GM18505 (cell line): Measurements from ENCODE around the gene DOCK11.
"Not testable (repeated sequence)": the region's sequence is repeated elsewhere in the genome, so short reads cannot be mapped to it uniquely, and the experiment has no call there.

Experiments used
- ATAC-seq: cut with Tn5 transposase; IDR thresholded peaks from one replicate; pipeline ENCODE4 v1.9.1; 2021; ENCODE audit not compliant: unreplicated experiment
- POLR2A ChIP-seq: IDR thresholded peaks from 4 replicates; pipeline ENCODE4 v1.6.1; 2011; ENCODE audit warnings: borderline replicate concordance; ENCODE audit not compliant: insufficient read depth, insufficient read length; ENCODE audit errors: extremely low read depth

DOCK11 gene

DNA sequence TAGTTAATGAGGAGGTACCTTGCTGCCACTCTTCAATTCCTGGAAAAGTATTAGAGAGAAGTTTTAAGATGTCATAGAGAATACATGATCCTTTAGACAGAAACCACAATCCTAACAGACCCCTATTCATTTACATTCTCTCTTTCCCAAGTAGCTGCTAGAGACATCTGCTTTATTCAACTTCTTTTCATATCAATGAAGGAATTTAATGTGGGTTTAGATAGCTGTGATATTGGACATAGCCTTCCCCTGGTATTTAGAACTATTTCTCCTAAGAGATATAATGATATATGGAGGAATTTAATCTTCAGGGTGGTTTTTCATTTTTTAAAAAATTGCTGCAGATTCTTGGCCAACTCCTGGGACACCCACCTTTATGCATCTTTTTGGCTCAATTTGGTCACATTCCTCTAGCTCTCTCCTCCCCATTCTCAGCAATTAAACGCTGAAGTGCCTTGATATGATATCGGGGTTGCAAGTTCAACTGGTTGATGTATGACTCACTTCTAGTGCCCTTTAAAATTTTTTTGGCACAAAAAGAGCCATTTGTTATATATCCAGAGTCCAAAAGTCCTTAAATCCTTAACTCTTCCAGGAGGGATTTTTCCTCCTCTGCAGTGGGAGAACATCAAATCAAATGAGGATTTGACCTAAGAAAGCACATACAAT lies 57.6 kb downstream of the DOCK11 start:
- ATAC-seq = no peak
- TF ChIP-seq POLR2A = no peak

DNA sequence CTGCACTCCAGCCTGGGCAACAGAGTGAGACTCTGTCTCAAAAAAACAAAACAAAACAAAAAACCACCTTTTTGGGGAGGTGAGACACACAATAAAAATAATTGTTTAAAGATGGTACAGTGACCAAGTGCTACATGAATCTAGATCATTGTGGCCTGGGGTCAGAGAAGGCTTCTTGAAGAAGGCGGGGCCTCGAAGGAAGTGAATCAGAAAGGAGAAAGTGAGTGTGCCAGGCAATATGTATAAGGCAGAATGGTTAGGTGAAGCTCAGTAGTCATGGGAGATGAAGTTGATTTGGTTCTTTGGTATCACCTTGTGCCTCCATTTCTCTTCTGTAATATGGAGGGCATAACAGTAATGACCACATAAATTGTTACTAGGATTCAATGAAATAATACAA lies 58.9 kb downstream of the DOCK11 start:
- no peak for ATAC-seq

DNA sequence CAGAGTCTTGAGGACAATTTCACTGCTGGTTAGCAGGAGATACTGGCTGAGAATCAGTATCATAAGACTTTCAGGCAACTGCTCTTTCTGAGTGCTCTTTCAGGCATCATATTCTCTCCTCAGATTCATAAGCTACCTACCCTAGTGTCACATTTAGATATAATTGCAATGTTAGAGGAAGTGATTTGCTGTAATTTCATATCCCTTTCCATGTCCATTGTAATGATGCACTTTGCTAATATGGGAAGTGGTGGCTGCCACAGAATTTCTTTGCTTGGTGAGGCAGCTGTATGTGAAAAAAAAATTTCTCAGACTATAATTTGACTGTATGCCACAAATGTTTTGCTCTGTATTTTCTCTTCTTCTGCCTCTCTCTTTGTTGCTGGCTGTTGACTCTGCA lies 63.3 kb downstream of the DOCK11 start:
- TF ChIP-seq POLR2A = no peak
- ATAC-seq = no peak

More for the DNA sequence above, 58.9 kb downstream of the DOCK11 start:
- TF ChIP-seq POLR2A = no peak

DNA sequence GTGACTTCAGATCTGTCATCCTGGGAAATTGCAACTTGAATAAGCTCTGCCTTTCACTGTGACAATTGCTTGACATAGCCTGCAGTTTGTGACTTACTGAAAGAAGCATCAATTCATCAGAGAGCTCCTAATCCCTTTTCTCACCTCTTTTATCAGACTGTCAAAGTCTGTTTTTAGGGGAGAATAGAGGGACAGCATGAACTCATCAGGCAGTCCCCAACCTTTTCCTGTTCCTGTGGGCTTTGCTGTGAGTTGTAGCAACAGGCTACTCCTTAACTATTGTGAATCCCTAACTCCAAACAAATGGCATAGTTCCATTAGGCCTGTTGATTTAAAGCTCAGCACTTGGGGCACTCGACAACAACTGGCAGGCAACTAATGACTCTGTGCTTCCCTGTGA lies 64.9 kb downstream of the DOCK11 start:
- TF ChIP-seq POLR2A = no peak
- ATAC-seq = no peak

DNA sequence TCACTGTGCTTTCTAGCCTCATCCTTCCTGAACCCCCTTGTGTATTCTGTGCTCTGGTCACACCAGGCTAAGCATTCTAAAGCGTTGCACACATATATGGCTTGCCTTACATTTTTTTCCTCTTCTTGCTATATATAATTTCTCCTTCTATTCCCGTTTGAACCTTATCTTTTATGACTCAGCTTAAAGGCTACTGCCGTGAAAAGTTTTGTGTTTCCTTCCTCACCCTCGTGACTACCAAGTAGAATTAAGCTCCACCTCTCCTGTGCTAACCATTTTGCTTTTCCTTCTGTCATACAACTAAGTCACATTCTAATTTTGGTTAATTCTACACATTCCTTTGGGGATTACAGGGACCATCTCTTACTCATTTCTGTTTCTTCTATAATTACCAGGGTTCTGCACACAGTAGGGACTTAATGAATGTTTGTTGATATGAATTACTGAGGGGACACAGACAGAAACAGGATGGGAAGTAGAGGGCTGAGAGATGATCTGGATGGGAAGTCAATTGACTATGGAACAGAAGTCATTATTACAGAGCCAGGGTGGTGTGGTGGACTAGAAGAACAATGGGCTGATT lies 67.1 kb downstream of the DOCK11 start:
- no peak for ATAC-seq
- TF ChIP-seq POLR2A = no peak

DNA sequence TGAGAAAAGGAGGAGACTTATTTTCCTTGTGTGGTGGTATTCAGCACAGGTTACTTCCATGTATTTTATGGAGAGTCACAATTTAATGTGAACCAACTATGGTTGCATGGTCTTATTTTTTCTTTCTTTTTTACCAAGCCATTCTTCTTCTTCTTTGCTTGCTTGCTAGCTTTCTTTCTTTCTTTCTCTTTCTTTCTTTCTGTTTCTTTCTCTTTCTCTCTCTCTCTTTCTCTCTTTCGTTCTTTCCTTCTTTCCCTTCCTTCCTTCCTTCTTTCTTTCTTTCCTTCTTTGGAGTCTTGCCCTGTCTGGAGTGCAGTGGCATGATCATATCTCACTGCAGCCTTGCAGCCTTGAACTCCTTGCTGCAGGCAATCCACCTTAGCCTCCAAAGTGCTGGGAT lies 68.9 kb downstream of the DOCK11 start:
- no peak for TF ChIP-seq POLR2A
- ATAC-seq = no peak

DNA sequence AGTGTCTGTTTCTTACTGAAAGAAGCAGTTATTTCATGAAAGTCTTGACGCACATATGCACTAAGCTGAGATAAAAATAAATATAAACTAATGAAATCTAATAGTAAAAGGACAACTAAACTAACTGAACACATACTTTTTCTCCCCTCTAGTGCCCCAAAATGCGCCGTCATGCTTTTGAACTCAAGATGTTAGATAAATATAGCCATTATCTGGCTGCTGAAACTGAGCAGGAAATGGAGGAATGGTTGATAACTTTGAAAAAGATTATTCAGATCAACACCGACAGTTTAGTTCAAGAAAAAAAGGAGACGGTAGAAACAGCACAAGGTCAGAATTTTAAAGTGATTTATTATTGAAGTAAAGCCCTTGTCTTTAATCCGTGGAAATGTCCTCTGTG lies 70.2 kb downstream of the DOCK11 start:
- no peak for ATAC-seq
- TF ChIP-seq POLR2A = no peak

DNA sequence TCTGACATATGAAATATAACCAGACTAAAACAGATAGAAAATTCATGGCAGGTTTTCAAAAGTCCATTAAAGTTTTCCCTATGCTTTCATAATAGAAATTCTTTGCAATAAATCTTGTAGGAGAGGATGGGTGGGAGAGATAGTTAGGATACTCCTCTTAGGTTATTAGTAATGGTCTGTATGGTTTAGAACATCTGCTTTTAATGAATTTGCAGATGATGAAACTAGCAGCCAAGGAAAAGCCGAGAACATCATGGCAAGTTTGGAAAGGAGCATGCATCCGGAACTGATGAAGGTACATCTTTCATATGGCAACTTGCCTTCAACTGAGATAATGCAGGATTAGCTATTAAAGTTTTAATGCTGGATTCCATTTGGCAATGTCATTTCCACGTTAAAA lies 70.7 kb downstream of the DOCK11 start:
- no peak for TF ChIP-seq POLR2A
- ATAC-seq = no peak

DNA sequence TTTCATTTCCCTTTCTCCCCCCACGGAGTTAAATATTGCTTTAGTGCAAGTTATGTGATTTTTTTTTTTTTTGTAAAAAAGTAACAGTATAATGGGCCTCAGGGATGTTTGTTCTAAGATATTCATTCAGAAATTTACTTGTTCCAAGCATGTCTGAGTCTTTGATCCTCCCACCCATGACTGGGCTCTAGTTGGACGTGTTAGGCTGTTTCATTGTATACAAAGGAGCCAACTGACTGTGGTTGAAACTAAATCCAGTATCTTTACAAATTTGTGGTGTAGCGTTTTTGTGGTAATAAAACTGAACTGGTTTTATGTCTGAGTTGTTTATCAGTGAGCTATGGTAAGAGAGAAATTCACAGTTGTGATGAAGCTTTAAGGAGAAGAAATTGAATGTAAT lies 74.1 kb downstream of the DOCK11 start:
- ATAC-seq = no peak
- no peak for TF ChIP-seq POLR2A

DNA sequence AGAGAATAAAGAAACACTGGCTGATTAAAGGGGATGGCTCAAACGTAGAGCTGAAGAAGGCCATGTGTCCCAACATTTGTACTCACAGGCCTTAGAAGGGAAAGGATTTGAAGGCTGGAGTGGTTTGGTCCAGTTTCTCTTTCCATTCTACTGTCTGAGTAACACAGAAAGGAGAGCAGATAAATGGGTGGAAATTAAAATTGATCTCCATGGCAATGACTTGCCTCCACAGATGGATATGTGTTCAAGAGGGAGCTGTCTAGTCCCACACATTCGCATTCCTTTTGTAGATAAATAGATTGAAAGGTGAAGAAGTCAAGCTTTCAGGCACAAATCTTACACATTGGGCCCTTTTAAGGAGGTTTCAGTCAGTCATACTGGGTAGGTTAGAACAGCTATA lies 74.6 kb downstream of the DOCK11 start:
- no peak for TF ChIP-seq POLR2A
- ATAC-seq = no peak

DNA sequence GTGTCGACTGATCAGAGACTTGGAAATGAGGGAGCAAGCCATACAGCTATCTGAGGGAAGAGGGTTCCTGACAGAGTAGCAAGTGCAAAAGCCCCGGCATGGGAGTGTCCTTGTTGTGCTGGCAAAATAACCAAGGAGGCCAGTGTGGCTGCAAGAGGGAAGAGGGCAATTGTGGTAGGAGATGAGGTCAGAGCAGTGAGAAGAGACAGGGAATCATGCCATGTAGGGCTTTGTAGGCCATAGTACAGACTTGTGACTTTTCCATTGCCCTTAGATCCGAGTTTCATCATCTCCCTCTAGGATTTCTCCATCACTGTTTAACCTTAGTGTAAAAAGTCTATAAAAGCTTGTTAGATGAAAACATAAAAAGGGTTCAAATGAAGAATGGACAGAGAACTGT lies 76.2 kb downstream of the DOCK11 start:
- TF ChIP-seq POLR2A = no peak
- ATAC-seq = no peak

DNA sequence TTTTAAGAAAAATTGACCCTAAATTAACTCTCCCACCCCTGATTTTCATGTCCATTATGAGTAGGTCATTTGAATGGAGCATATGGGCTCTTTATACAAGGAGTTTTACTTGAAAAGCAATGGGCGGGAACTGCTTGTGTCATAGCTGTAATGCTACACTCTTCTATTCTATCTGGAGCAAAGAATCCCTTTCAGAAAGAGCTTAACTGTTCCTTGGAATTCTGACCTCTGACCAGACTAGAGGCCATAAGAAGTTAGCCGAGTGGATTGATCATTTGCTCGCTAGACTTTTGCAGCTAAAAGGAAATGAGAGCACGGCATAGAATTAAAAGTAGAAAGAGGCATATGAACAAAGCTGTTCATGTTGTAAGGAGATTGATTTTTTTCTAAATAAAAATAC lies 79.1 kb downstream of the DOCK11 start:
- TF ChIP-seq POLR2A = no peak
- ATAC-seq = no peak

DNA sequence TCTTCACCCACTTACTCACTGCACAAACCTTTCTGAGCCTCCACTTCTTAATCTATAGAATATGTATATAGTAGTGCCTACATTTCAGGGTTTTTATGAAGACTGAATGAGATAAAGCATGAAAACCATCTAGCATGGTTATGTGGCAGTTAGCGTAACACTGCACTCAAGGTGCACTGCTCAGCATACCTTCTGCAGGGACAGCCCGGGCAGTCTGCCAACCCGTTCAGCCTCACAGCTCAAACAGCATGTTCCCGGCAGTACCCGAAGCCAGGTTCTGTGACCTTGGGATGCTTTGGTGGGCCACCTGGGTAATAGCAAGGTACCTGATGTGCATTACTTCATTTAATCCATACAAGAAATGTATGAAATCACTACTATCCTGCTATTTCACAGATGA lies 81.4 kb downstream of the DOCK11 start:
- TF ChIP-seq POLR2A = no peak
- ATAC-seq = no peak

DNA sequence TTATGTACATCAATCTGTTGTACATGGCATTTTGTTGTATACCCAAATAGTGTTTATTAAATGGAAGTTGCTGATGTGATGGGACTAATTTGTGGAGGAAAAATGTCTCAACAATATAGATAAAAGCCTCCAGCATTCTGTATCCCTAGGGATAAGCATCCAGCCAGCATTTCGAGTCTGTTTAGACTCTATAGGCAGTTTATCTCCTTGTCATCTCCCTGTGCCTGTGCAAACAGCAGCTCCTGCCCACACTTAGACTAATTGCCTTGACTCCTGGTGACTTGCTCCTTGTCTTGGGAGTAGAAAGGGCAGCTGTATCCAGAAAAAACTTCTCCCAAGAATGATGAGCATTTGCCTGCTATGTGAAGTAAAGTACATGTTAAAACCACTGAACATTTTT lies 83.8 kb downstream of the DOCK11 start:
- no peak for TF ChIP-seq POLR2A
- ATAC-seq = no peak

DNA sequence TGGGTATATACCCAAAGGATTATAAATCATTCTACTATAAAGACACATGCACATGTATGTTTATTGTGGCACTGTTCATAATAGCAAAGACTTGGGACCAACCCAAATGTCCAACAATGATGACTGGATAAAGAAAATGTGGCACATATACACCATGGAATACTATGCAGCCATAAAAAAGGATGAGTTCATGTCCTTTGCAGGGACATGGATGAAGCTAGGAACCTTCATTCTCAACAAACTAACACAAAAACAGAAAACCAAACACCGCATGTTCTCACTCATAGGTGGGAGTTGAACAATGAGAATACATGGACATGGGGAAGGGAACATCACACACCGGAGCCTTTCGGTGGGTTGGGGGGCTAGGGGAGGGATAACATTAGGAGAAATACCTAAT lies 87.3 kb downstream of the DOCK11 start:
- ATAC-seq = not testable (repeated sequence)
